Parathyroid adenoma (tissue), 2 donors: ENCODE data around the gene IQCE.

Source experiments
- H2AFZ ChIP-seq: fragments of 300-600 bp; sonication (generic); one replicate; pipeline ENCODE4 v1.7.0; 2017; ENCODE audit warnings: antibody characterized with exemption, mild to moderate bottlenecking
- H3K27ac ChIP-seq: fragments of 300-600 bp; sonication (generic); one replicate; pipeline ENCODE4 v1.7.0; 2017
- H3K27me3 ChIP-seq: fragments of 300-600 bp; sonication (generic); one replicate; pipeline ENCODE4 v1.7.0; 2017; ENCODE audit warnings: low read length; ENCODE audit not compliant: control insufficient read depth, insufficient read depth
- H3K36me3 ChIP-seq: fragments of 300-600 bp; sonication (generic); one replicate; pipeline ENCODE4 v1.7.0; 2017; ENCODE audit warnings: low read length; ENCODE audit not compliant: control insufficient read depth, insufficient read depth
- H3K4me1 ChIP-seq: fragments of 300-600 bp; sonication (generic); one replicate; pipeline ENCODE4 v1.7.0; 2017; ENCODE audit warnings: control low read depth
- H3K4me2 ChIP-seq: fragments of 300-600 bp; sonication (generic); one replicate; pipeline ENCODE4 v1.7.0; 2017; ENCODE audit warnings: low read length
- H3K4me3 ChIP-seq: fragments of 300-600 bp; sonication (generic); one replicate; pipeline ENCODE4 v1.7.0; 2017; ENCODE audit warnings: low read depth, low read length
- H3K79me2 ChIP-seq: fragments of 300-600 bp; sonication (generic); one replicate; pipeline ENCODE4 v1.7.0; 2017; ENCODE audit warnings: control low read depth
- H3K9ac ChIP-seq: fragments of 300-600 bp; sonication (generic); one replicate; pipeline ENCODE4 v1.7.0; 2017; ENCODE audit warnings: mild to moderate bottlenecking
- H3K9me3 ChIP-seq: fragments of 300-600 bp; sonication (generic); one replicate; pipeline ENCODE4 v1.7.0; 2017; ENCODE audit warnings: low read length; ENCODE audit not compliant: control insufficient read depth
- TF ChIP-seq, protein P1 (sequence below): fragments of 300-600 bp; sonication (generic); IDR thresholded peaks from one replicate; pipeline ENCODE4 v1.7.0; 2017; ENCODE audit warnings: antibody characterized with exemption, mild to moderate bottlenecking
- donor health status: primary hyperparathyroidism.

IQCE gene

GRCh38 chr7:2517678-2518507, 40.9 kb upstream of the IQCE start:
- Histone ChIP-seq H3K9me3 (no peaks in the 10 kb centered on the region), H3K4me1 (no peaks in the 10 kb centered on the region), H2AFZ (no peak overlapping the region), H3K4me3 (no peak overlapping the region), H3K36me3 (no peaks in the 10 kb centered on the region), H3K27ac (no peak overlapping the region), H3K9ac (no peak overlapping the region), H3K79me2 (no peaks in the 10 kb centered on the region), H3K27me3 (no peaks in the 10 kb centered on the region), H3K4me2 (no peak overlapping the region)
- TF ChIP-seq, protein P1, sequence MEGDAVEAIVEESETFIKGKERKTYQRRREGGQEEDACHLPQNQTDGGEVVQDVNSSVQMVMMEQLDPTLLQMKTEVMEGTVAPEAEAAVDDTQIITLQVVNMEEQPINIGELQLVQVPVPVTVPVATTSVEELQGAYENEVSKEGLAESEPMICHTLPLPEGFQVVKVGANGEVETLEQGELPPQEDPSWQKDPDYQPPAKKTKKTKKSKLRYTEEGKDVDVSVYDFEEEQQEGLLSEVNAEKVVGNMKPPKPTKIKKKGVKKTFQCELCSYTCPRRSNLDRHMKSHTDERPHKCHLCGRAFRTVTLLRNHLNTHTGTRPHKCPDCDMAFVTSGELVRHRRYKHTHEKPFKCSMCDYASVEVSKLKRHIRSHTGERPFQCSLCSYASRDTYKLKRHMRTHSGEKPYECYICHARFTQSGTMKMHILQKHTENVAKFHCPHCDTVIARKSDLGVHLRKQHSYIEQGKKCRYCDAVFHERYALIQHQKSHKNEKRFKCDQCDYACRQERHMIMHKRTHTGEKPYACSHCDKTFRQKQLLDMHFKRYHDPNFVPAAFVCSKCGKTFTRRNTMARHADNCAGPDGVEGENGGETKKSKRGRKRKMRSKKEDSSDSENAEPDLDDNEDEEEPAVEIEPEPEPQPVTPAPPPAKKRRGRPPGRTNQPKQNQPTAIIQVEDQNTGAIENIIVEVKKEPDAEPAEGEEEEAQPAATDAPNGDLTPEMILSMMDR, result no peak

DNA sequence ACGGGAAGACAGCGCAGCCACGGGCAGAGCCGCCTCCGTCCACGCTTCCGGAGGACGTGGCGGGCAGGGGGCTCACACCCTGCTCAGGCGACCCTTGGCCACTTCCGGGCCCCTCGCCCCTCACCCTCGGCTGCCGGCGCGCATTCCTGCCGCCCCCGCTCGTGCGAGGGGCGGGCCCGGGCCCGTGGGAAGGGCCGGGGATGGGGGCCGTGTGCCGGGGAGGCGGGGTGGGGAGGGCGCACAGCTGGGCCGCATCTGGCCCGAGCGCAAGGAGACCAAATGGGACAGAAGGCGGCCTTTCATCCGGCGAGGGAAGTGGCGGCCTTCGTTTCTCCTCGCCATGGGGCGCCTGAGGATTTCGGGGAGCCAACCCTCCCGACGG, 40.1 kb upstream of the IQCE start:
- no peaks in the 10 kb centered on the region for H3K9me3 ChIP-seq
- H3K27me3 ChIP-seq, result no peaks in the 10 kb centered on the region
- TF ChIP-seq, protein P1, result no peak
- H3K9ac ChIP-seq, result no peak overlapping the region
- H3K79me2 ChIP-seq, result no peaks in the 10 kb centered on the region
- peak overlapping the region; percentile 34 for H3K4me3 ChIP-seq
- peak overlapping the region; percentile 69 for H2AFZ ChIP-seq
- no peak overlapping the region for H3K27ac ChIP-seq
- no peaks in the 10 kb centered on the region for H3K36me3 ChIP-seq
- peak overlapping the region; percentile 75 for H3K4me2 ChIP-seq
- H3K4me1 ChIP-seq, result no peaks in the 10 kb centered on the region

- no peaks in the 10 kb centered on the region for H3K79me2 ChIP-seq
- no peaks in the 10 kb centered on the region for H3K9me3 ChIP-seq
- H3K36me3 ChIP-seq, result no peaks in the 10 kb centered on the region
- H3K27me3 ChIP-seq, result no peaks in the 10 kb centered on the region
- H3K4me1 ChIP-seq, result no peaks in the 10 kb centered on the region
- TF ChIP-seq, protein P1, result no peak
- no peak within 1 kb of the TSS for H3K9ac ChIP-seq
- H2AFZ ChIP-seq, result peak within 1 kb of the TSS; percentile 69
- peak within 1 kb of the TSS; percentile 75 for H3K4me2 ChIP-seq
- no peak within 1 kb of the TSS for H3K27ac ChIP-seq
- H3K4me3 ChIP-seq, result peak within 1 kb of the TSS; percentile 34
Measured at GRCh38 chr7:2519119-2519930, 39.5 kb upstream of the IQCE start, which contains the start of gene LFNG. Gene LFNG, plus strand, starts transcription at chr7:2519774. Its CDS starts 88 bp downstream, at chr7:2519862.

- Histone ChIP-seq H3K79me2 (no peaks in the 10 kb centered on the region), H2AFZ (no peak overlapping the region)
Measured at GRCh38 chr7:2520131-2520760, 38.5 kb upstream of the IQCE start.

More at GRCh38 chr7:2520131-2520760, 38.5 kb upstream of the IQCE start:
- Histone ChIP-seq H3K9ac (no peak overlapping the region), H3K9me3 (no peaks in the 10 kb centered on the region), H3K27ac (no peak overlapping the region), H3K4me3 (peak overlapping the region; percentile 17), H3K4me1 (no peaks in the 10 kb centered on the region), H3K27me3 (no peaks in the 10 kb centered on the region), H3K36me3 (no peaks in the 10 kb centered on the region), H3K4me2 (no peak overlapping the region)
- TF ChIP-seq, protein P1, result no peak
